HepG2 (cell line): ENCODE results near the gene RNH1. TPM values are rescaled to one million over a fixed set of nuclear protein-coding genes. Genes with fewer than 3 reads are reported as not detected.

ENCODE experiments used
- FOXA1 ChIP-seq, 2 experiments: fragments of 450-650 bp in 1 of 2; sonication (generic) in 1 of 2; formaldehyde crosslinking in 1 of 2; IDR thresholded peaks; 2 replicates each; pipeline versions ENCODE4 v1.4.0 to v1.6.1; 2016 to 2020; ENCODE audit warnings: missing genetic modification reagents in 1 of 2
- HES4 ChIP-seq: sonication (generic); formaldehyde crosslinking; IDR thresholded peaks from 2 replicates; pipeline ENCODE4 v1.9.0; 2021; ENCODE audit warnings: mild to moderate bottlenecking, missing genetic modification reagents, borderline replicate concordance
- HNRNPL ChIP-seq: fragments of 200-400 bp; formaldehyde crosslinking; IDR thresholded peaks from 2 replicates; pipeline ENCODE4 v1.6.1; 2017; ENCODE audit warnings: mild to moderate bottlenecking, low read depth, low read length
- MEIS2 ChIP-seq: sonication (generic); formaldehyde crosslinking; IDR thresholded peaks from 2 replicates; pipeline ENCODE4 v1.9.0; 2021; ENCODE audit warnings: mild to moderate bottlenecking, missing genetic modification reagents
- PAF1 ChIP-seq: IDR thresholded peaks from 2 replicates; pipeline ENCODE4 v1.6.1; 2016; ENCODE audit warnings: missing genetic modification reagents, missing compliant biosample characterization
- TEAD3 ChIP-seq: optimal IDR thresholded peaks from 2 replicates; pipeline ENCODE3; 2016; ENCODE audit warnings: borderline replicate concordance
- ZFX ChIP-seq: sonication (generic); formaldehyde crosslinking; IDR thresholded peaks from 2 replicates; pipeline ENCODE4 v1.4.0; 2020; ENCODE audit warnings: mild to moderate bottlenecking, low read depth, missing genetic modification reagents, moderate library complexity
- ZMYM3 ChIP-seq: sonication (generic); formaldehyde crosslinking; IDR thresholded peaks from 2 replicates; pipeline ENCODE4 v1.5.1; 2020; ENCODE audit warnings: mild to moderate bottlenecking, missing genetic modification reagents
- ZNF496 ChIP-seq: sonication (generic); formaldehyde crosslinking; IDR thresholded peaks from 2 replicates; pipeline ENCODE4 v1.8.1; 2023; ENCODE audit warnings: mild to moderate bottlenecking, moderate library complexity, missing genetic modification reagents; ENCODE audit not compliant: insufficient replicate concordance
- ZNF605 ChIP-seq: sonication (generic); formaldehyde crosslinking; IDR thresholded peaks from 2 replicates; pipeline ENCODE4 v1.8.0; 2022; ENCODE audit warnings: mild to moderate bottlenecking, missing genetic modification reagents
- polyA plus RNA-seq, 8 experiments: library from polyadenylated mRNA; depleted of rRNA in 3 of 8; stranded (reverse) in 7 of 8; unstranded in 1 of 8; fragments of >200 nt; fragmentation: Illumina TruSeq in 4 of 8; extraction: Trizol in 4 of 8; gene quantifications; 2 replicates each; pipeline versions ENCODE4 v1.2.1 to v1.2.3, GENCODE V29; 2011 to 2016; ENCODE audit warnings: low read depth in 4 of 8, missing spikeins in 1 of 8, mixed read lengths in 1 of 8; ENCODE audit not compliant: insufficient read depth in 1 of 8
- total RNA-seq, 5 experiments: library from RNA; depleted of rRNA; stranded (reverse); fragments of >200 nt; fragmentation: Illumina TruSeq; extraction: Trizol; gene quantifications; 2 replicates each; pipeline ENCODE4 v1.2.3, GENCODE V29; 2016; ENCODE audit warnings: low read depth in 1 of 5
- TF ChIP-seq, protein P1 (sequence below): IDR thresholded peaks from 2 replicates; pipeline ENCODE4 v1.6.1; 2016; ENCODE audit warnings: mild to moderate bottlenecking
- TF ChIP-seq, protein P2 (sequence below): sonication (generic); formaldehyde crosslinking; IDR thresholded peaks from 2 replicates; pipeline ENCODE4 v1.4.0; 2020; ENCODE audit warnings: missing genetic modification reagents, mild to moderate bottlenecking, borderline replicate concordance
- TF ChIP-seq, protein P3 (sequence below): sonication (generic); formaldehyde crosslinking; IDR thresholded peaks from 2 replicates; pipeline ENCODE4 v1.4.0; 2020; ENCODE audit warnings: missing genetic modification reagents
- TF ChIP-seq, protein P4 (sequence below): sonication (generic); formaldehyde crosslinking; IDR thresholded peaks from 2 replicates; pipeline ENCODE4 v1.4.0; 2020; ENCODE audit warnings: low read depth, mild to moderate bottlenecking, missing genetic modification reagents
- TF ChIP-seq, protein P5 (sequence below): sonication (generic); formaldehyde crosslinking; IDR thresholded peaks from 2 replicates; pipeline ENCODE4 v1.5.1; 2020; ENCODE audit warnings: mild to moderate bottlenecking, missing genetic modification reagents, moderate library complexity

Gene RNH1
- total and polyA plus RNA-seq, 2 of the 13 experiments (the other 11 are each of a cell fraction or from before 2014, with no cell fraction given) = 36.0 to 74.1 TPM

DNA sequence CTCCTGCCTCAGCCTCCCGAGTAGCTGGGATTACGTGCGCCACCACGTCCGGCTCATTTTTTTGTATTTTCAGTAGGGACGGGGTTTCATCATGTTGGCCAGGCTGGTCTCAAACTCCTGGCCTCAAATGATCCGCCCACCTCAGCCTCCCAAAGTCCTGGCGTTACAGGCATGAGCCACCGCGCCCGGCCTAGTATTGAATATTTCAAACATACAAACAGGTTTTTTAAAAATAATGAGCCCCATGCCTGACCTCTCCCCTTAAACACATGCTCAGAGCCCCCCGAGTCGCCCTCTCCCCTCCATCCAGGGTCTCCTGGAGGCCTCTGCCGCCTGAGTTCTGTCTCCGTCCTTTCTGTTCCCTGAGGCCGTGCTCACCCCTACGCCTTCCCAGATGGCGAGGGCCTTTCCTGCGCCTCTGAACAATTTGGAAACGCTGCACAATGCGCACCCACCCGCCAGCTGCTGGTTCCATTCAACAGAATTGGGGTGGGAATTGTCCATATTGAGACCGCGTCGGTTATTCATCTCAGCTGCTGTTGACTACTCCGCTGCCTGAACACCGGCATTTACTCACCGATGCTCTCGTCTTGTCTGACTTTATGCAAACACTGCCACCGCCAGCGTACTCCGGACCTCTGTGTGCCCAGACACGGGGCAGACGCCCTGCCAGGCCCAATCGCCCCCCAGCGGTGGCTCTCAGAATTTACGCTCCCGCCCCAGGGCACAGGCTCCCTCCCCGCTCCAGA is 13.6 kb upstream of the RNH1 start (continued):
- TF ChIP-seq, protein P1, sequence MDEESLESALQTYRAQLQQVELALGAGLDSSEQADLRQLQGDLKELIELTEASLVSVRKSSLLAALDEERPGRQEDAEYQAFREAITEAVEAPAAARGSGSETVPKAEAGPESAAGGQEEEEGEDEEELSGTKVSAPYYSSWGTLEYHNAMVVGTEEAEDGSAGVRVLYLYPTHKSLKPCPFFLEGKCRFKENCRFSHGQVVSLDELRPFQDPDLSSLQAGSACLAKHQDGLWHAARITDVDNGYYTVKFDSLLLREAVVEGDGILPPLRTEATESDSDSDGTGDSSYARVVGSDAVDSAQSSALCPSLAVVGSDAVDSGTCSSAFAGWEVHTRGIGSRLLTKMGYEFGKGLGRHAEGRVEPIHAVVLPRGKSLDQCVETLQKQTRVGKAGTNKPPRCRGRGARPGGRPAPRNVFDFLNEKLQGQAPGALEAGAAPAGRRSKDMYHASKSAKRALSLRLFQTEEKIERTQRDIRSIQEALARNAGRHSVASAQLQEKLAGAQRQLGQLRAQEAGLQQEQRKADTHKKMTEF (CRISPR knock-in tag) = 0 out of 2 replicates have a peak, but pooled peaks have one; percentile 30
- TF ChIP-seq, protein P2, sequence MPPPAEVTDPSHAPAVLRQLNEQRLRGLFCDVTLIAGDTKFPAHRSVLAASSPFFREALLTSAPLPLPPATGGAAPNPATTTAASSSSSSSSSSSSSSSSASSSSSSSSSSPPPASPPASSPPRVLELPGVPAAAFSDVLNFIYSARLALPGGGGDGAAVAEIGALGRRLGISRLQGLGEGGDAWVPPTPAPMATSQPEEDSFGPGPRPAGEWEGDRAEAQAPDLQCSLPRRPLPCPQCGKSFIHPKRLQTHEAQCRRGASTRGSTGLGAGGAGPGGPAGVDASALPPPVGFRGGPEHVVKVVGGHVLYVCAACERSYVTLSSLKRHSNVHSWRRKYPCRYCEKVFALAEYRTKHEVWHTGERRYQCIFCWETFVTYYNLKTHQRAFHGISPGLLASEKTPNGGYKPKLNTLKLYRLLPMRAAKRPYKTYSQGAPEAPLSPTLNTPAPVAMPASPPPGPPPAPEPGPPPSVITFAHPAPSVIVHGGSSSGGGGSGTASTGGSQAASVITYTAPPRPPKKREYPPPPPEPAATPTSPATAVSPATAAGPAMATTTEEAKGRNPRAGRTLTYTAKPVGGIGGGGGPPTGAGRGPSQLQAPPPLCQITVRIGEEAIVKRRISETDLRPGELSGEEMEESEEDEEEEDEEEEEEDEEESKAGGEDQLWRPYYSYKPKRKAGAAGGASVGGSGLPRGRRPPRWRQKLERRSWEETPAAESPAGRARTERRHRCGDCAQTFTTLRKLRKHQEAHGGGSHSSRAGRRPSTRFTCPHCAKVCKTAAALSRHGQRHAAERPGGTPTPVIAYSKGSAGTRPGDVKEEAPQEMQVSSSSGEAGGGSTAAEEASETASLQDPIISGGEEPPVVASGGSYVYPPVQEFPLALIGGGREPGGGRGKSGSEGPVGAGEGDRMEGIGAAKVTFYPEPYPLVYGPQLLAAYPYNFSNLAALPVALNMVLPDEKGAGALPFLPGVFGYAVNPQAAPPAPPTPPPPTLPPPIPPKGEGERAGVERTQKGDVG = no peak
- TF ChIP-seq TEAD3 (CRISPR knock-in tag) = no peak
- TF ChIP-seq HNRNPL = peak; percentile 96
- peak; percentile 57; the same call in 1 of the 2 replicates for TF ChIP-seq ZMYM3 (CRISPR knock-in tag)
- no peak for TF ChIP-seq FOXA1 (IDR thresholded peaks at IDR 0.05)
- 0 out of 2 replicates have a peak, but pooled peaks have one; percentile 17 for TF ChIP-seq FOXA1 (CRISPR knock-in tag; IDR thresholded peaks at IDR 0.05)
- TF ChIP-seq, protein P3, sequence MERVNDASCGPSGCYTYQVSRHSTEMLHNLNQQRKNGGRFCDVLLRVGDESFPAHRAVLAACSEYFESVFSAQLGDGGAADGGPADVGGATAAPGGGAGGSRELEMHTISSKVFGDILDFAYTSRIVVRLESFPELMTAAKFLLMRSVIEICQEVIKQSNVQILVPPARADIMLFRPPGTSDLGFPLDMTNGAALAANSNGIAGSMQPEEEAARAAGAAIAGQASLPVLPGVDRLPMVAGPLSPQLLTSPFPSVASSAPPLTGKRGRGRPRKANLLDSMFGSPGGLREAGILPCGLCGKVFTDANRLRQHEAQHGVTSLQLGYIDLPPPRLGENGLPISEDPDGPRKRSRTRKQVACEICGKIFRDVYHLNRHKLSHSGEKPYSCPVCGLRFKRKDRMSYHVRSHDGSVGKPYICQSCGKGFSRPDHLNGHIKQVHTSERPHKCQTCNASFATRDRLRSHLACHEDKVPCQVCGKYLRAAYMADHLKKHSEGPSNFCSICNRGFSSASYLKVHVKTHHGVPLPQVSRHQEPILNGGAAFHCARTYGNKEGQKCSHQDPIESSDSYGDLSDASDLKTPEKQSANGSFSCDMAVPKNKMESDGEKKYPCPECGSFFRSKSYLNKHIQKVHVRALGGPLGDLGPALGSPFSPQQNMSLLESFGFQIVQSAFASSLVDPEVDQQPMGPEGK = 0 out of 2 replicates have a peak, but pooled peaks have one; percentile 48
- no peak for TF ChIP-seq ZNF605 (CRISPR knock-in tag)
- TF ChIP-seq PAF1 = no peak
- peak; percentile 68; the same call in 1 of the 2 replicates for TF ChIP-seq ZFX (CRISPR knock-in tag)
- no peak for TF ChIP-seq ZNF496 (CRISPR knock-in tag)
- TF ChIP-seq, protein P4, sequence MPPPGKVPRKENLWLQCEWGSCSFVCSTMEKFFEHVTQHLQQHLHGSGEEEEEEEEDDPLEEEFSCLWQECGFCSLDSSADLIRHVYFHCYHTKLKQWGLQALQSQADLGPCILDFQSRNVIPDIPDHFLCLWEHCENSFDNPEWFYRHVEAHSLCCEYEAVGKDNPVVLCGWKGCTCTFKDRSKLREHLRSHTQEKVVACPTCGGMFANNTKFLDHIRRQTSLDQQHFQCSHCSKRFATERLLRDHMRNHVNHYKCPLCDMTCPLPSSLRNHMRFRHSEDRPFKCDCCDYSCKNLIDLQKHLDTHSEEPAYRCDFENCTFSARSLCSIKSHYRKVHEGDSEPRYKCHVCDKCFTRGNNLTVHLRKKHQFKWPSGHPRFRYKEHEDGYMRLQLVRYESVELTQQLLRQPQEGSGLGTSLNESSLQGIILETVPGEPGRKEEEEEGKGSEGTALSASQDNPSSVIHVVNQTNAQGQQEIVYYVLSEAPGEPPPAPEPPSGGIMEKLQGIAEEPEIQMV (CRISPR knock-in tag) = peak; percentile 67; the same call in 1 of the 2 replicates
- peak; percentile 61; the same call in 1 of the 2 replicates for TF ChIP-seq MEIS2 (CRISPR knock-in tag)
- no peak for TF ChIP-seq HES4 (CRISPR knock-in tag)
- TF ChIP-seq, protein P5, sequence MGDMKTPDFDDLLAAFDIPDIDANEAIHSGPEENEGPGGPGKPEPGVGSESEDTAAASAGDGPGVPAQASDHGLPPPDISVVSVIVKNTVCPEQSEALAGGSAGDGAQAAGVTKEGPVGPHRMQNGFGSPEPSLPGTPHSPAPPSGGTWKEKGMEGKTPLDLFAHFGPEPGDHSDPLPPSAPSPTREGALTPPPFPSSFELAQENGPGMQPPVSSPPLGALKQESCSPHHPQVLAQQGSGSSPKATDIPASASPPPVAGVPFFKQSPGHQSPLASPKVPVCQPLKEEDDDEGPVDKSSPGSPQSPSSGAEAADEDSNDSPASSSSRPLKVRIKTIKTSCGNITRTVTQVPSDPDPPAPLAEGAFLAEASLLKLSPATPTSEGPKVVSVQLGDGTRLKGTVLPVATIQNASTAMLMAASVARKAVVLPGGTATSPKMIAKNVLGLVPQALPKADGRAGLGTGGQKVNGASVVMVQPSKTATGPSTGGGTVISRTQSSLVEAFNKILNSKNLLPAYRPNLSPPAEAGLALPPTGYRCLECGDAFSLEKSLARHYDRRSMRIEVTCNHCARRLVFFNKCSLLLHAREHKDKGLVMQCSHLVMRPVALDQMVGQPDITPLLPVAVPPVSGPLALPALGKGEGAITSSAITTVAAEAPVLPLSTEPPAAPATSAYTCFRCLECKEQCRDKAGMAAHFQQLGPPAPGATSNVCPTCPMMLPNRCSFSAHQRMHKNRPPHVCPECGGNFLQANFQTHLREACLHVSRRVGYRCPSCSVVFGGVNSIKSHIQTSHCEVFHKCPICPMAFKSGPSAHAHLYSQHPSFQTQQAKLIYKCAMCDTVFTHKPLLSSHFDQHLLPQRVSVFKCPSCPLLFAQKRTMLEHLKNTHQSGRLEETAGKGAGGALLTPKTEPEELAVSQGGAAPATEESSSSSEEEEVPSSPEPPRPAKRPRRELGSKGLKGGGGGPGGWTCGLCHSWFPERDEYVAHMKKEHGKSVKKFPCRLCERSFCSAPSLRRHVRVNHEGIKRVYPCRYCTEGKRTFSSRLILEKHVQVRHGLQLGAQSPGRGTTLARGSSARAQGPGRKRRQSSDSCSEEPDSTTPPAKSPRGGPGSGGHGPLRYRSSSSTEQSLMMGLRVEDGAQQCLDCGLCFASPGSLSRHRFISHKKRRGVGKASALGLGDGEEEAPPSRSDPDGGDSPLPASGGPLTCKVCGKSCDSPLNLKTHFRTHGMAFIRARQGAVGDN (CRISPR knock-in tag) = peak; percentile 76
